AML-193 (cell line): Measurements from ENCODE around the gene NCLN.
"Not testable (repeated sequence)": the region's sequence is repeated elsewhere in the genome, so short reads cannot be mapped to it uniquely, and the experiment has no call there.

Experiments used
- DNase-seq, 2 experiments: peaks; one replicate each; lab custom pipeline; 2025; lab: John Stamatoyannopoulos, UW

NCLN gene

DNA sequence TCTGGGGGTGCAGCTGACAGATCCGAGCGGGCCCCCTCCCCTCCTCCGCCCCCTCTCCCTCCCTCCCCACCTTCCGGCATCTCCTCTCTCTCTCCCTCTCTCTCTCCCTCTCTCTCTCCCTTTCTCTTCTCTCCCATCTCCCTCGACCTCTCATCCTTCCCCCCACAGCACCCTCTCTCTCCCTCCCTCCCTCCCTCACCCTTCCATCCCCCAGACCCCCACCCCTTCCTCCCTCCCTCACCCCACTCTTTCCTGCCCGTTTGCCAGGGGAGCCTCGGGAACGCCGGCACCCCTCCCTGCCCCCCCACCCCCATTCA lies 39.4 kb downstream of the NCLN start:
- no peak for DNase-seq

- DNase-seq: no peak
Measured at GRCh38 chr19:3225677-3226093, 40.0 kb downstream of the NCLN start.

DNA sequence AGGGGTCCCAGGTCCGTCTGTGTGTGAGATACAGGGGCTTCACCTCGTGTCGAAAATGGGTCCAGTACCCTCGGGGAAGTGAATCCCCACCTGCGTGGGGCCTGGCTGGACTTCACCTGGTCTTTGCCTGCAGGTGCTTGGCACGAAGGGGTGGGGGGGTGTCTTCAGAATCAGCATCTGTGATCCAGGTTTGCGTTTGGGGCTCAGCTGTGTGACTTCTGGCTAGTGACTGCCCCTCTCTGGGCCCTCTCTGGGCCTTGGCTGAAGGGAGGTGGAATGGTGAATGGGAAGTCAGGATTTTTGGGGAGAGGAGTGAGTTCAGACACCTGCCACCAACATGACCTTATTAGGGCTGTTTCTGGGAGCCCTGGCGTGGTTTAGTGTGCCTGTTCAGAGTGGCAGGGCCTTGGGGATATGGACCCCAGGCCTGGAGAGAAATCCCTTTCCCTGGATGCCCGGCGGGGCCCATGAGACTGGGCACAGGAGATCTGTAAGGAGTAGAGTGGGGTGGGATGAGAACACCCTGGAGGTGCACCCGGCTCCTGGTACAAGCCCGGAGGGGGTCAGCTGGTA lies 41.4 kb downstream of the NCLN start:
- DNase-seq: no peak

DNA sequence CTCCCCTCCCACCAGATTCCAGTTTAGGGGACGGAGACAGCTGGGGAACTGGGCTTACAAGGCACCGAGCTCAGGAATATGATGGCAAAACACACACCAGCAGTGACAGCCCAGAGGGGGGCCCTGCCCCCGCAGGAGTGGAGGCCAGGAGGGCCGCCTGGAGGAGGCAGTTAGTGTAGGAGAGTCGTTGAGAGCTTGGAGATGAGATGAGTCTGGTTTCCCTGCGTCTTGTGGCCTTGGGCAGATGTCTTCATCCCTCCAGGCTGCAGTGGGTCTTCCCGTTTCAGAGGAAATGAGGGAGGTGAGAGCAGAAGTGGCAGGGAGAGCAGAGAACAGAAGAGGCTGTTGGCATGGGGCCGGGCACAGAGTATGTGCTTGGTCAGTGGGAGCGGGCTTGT lies 43.6 kb downstream of the NCLN start:
- DNase-seq: no peak

DNA sequence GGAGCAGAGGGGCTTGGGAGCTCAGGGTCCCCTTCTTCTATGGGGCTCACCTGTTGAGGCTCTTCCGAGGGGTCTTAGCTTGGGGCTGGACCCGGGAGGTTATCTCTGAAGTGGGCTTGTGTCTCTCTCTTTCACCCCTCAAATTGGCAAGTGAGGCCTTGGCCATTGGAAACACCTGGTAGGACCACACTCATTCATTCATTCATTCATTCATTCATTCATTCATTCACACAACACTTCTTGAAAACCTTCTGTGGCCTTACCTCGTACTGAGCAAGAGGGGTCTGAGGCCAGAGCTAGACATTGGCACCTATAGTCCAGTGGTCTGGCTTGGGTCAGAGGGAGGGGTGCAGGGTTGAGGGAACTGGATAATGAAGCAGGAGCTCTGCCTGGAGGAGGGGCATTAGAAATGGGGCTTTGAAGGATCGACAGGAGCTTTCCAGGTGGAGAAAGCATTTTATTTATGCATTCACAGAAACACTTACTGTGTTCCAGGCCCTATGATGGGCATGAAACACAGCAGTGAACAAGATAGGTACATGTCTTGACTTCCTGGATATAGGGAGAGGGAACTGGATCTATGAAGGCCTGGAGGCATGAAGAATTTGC lies 44.3 kb downstream of the NCLN start:
- DNase-seq: no peak

DNA sequence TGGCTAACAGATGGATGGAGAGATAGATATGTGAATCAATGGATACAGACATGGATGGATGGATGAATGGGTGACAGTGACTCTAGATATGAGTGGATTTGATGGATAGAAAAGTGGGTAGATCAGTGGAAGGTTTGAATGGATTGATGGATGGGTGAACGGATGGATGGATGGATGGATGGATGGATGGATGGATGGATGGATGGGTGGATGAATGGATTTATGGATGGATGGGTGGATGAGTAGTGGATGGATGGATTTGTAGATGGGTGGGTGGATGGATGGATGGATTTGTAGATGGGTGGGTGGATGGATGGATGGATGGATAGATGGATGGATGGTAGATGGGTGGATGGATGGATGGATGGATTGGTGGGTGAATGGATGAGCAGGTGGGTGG lies 45.6 kb downstream of the NCLN start:
- DNase-seq: no peak

DNA sequence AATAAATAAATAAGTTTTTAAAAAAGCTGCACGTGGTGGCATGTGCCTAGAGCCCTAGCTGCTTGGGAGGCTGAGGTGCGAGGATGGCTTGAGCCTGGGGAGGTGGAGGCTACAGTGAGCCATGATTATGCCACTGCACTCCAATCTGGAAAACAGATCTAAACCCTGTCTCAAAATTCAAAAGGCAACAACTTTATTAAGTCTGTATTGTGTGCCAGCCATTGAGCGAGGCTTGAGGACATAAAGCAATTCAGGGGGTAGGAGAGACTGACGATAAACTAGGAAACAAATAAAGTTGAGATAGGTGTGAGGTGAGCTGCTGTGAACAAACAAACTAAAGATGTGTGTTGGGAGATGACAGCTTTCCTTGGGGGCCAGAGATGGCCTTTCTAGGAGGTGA lies 47.4 kb downstream of the NCLN start:
- DNase-seq: no peak

GRCh38 chr19:3233831-3234230 lies 48.1 kb downstream of the NCLN start:
- no peak for DNase-seq

DNA sequence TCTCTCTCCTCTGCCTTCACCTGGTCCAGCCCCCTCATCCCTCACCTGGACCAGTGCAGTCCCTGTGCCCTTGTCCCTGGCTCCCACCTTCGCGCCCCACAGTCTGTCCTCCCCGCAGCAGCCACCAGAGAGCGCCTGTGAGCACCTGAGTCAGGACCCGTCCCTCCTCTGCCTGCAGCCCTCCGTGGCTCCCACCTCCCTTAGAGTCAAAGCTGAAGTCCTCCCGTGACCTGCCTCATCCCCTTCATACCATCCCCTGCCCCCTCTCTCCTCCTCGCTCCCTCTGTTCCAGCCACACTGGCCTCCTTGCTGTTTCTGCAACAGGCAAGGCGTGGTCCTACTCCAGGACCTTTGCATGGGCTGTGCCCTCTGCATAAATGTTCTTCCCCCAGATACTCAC lies 49.1 kb downstream of the NCLN start:
- no peak for DNase-seq

DNA sequence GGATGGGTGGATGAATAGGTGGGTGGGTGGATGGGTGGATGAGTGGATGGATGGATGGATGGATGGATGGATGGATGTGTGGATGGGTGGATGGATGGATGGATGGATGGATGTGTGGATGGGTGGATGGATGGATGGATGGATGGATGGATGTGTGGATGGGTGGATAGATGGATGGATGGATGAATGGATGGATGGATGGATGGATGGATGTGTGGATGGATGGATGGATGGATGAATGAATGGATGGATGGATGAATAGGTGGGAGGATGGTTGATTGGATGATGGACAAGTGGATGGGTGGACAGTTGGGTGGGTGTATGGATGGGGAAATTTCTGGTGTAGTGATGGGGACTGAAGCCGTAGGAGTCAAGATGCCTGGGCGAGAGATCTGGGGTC lies 49.9 kb downstream of the NCLN start:
- not testable (repeated sequence) for DNase-seq

DNA sequence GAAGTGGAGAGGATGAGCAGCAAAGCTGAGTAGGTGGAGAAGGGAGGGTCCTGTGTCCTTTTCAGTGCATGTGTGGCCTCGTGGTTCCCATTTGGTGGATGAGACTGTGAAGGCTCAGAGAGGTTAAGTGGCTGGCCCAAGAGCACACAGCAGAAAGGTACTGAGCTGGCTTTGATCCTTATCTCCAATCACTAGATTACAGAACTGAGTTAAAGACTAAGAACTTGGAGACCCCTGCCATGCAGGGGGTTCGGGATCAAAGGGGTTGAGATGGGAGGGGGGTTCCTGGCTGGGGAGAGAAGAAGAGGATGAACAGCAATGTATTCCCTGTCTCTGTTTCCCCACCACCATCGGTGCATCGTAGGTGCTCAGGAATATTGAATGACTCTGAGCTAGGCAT lies 50.5 kb downstream of the NCLN start:
- DNase-seq: no peak

GRCh38 chr19:3238066-3238561 lies 52.4 kb downstream of the NCLN start:
- DNase-seq: no peak

- no peak for DNase-seq
Measured at GRCh38 chr19:3239367-3239766, 53.6 kb downstream of the NCLN start.

DNA sequence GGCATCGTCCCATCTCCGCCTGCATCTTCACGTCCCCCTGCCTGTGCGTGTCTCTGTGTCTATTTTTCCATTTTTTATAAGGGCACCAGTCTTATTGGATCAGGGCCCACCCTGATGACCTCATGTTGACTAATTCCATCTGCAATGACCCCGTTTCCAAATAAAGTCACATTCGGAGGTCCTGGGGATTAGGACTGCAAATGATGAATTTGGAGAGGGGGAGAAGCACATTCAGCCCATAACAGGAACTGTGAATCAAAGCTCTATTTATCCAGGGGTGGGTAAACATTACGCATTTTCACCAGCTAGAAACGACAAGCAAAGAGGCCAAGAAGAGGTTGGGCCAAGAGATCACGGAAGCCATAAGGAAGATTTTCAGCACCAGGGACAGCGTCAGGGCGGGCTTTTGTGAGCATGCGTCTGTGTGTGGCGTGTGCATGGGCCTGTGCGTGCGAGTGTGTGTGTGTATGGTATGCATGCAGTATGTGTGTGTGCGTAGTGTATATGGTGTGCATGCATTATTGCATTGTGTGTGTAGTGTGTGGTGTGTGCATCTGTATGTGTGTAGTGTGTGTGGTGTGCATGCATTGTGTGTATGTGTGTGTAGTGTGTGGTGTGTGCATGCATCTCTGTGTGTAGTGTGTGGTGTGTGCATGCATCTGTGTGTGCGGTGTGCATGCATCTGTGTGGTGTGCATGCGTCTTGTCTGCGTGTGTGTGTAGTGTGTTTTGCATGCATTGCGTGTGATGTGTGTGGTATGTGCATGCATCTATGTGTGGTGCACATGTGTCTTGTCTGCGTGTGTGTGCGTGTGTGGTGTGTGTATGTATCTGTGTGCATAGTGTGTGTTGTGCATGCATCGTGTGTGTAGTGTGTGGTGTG lies 58.3 kb downstream of the NCLN start:
- peak; percentile 30 to 34 for DNase-seq

- DNase-seq: no peak
Measured at GRCh38 chr19:3245050-3245449, 59.3 kb downstream of the NCLN start.

- no peak for DNase-seq
Measured at GRCh38 chr19:3248728-3249326, 63.1 kb downstream of the NCLN start.

- no peak for DNase-seq
Measured at GRCh38 chr19:3249408-3249807, 63.7 kb downstream of the NCLN start.

DNA sequence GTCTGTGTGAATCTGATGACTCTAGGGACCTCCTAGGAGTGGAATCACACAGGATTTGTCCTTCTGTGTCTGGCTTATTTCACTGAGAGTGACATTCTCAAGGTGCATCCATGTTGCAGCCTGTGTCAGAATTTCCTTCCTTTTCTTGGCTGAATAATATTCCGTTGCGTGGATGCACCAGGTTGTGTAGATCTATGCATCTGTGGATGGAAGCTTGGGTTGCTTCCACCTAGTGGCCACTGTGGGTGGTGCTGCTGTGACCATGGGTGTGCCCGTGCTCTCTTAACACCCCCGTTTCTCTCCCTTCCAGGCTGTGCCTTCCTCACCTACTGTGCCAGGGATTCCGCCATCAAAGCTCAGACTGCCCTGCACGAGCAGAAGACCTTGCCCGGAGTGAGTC lies 64.9 kb downstream of the NCLN start:
- peak; percentile 2 to 9 for DNase-seq

- DNase-seq: no peak
Measured at GRCh38 chr19:3251229-3251628, 65.5 kb downstream of the NCLN start.

DNA sequence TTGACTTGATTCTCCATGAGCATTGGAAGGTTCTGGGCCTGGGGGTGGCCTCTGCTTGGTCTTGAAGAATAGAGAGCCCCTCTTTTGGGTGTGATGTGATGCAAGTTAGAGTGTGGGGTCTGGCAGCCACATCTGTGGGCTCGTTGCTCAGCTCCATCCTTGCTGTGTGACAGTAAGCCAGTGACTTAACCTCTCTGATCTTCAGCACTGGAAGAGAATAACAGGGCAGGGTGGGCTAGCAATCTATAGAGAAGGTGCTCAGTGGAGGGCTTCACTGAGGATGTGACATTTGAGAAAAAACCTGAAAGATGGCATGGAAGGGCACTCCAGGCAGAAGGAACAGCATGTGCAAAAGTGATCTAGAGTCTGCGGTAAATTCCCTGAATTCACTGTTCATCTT lies 66.9 kb downstream of the NCLN start:
- no peak for DNase-seq

- no peak for DNase-seq
Measured at GRCh38 chr19:3253270-3253669, 67.5 kb downstream of the NCLN start.

- no peak for DNase-seq
Measured at GRCh38 chr19:3254520-3254919, 68.8 kb downstream of the NCLN start.

DNA sequence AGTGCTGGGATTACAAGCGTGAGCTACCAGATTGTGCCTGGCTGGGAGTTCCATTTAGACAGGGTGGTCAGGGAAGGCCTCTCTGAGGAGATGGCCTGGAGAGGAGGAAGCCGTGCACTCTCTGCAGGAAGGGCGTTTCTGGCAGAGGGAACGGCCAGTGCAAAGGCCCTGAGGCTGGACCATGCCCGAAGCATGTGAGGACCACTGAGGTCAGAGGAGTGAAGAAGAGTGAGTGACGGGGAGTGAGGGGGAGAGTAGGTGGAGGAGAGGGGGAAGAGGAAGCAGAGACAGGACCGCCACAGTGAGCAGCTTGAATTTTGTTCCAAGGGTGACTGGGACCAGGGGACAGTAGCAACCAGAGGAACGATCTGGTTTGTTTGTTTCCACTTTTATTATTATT lies 71.3 kb downstream of the NCLN start:
- DNase-seq: no peak
